C4-2B (cell line): ENCODE data around the gene LRRC61.
A peak's percentile ranks its signal among the peaks of the same experiment; 100 is the strongest.

Source experiments
- H3K27ac ChIP-seq: fragments of 450-650 bp; 2 replicates; pipeline ENCODE4 v1.5.1; 2017
- CTCF ChIP-seq: fragments of 450-650 bp; conservative IDR thresholded peaks from 2 replicates; pipeline ENCODE4 v1.5.1; 2017; ENCODE audit warnings: mild to moderate bottlenecking
- ZFX ChIP-seq: fragments of 450-650 bp; IDR thresholded peaks from 2 replicates; pipeline ENCODE4 v1.6.1; 2017

The LRRC61 gene

GRCh38 chr7:150365673-150366398 lies 42.7 kb downstream of the LRRC61 start:
- TF ChIP-seq CTCF (no peak), ZFX (no peak)
- peak overlapping the region; percentile 22; the same call in 1 of the 2 replicates for H3K27ac ChIP-seq

GRCh38 chr7:150367677-150368095 lies 44.5 kb downstream of the LRRC61 start:
- H3K27ac ChIP-seq, result peak overlapping the region; percentile 97
- no peak for TF ChIP-seq CTCF
- no peak for TF ChIP-seq ZFX

GRCh38 chr7:150368096-150368883 lies 45.1 kb downstream of the LRRC61 start, which contains the start of gene REPIN1:
REPIN1 (plus strand) TSS chr7:150368822; CDS start chr7:150369712, 890 bp downstream.
- TF ChIP-seq ZFX (peak; percentile 98), CTCF (no peak)
- H3K27ac ChIP-seq, result peak within 1 kb of the TSS; percentile 97

GRCh38 chr7:150368884-150369747 lies 46.0 kb downstream of the LRRC61 start:
- no peak for TF ChIP-seq CTCF
- peak; percentile 62; the same call in 1 of the 2 replicates for TF ChIP-seq ZFX
- H3K27ac ChIP-seq, result peak overlapping the region; percentile 97

GRCh38 chr7:150369748-150370501 lies 46.8 kb downstream of the LRRC61 start:
- peak overlapping the region; percentile 97 for H3K27ac ChIP-seq
- TF ChIP-seq CTCF, result no peak
- no peak for TF ChIP-seq ZFX

GRCh38 chr7:150370612-150371071 lies 47.5 kb downstream of the LRRC61 start:
- H3K27ac ChIP-seq, result peak overlapping the region; percentile 97
- TF ChIP-seq CTCF (no peak), ZFX (no peak)
